Sigmoid colon (tissue), 4 donors: ENCODE data around the gene NPBWR2.

Source experiments
- EP300 ChIP-seq, 4 donors: sonication (generic); formaldehyde crosslinking; IDR thresholded peaks; one replicate each; pipeline ENCODE4 v1.6.1; 2017; ENCODE audit warnings: antibody characterized with exemption in 4 of 4
- POLR2A ChIP-seq, 2 donors: fragments of 450-650 bp; IDR thresholded peaks; one replicate each; pipeline ENCODE4 v1.6.1; 2016; ENCODE audit warnings: antibody characterized with exemption in 2 of 2, mild to moderate bottlenecking in 2 of 2, moderate library complexity in 2 of 2
- POLR2AphosphoS5 ChIP-seq, 4 donors: sonication (generic); formaldehyde crosslinking; IDR thresholded peaks; one replicate each; pipeline ENCODE4 v1.6.1; 2017; ENCODE audit warnings: antibody characterized with exemption in 4 of 4
- TF ChIP-seq, protein P1 (sequence below), 4 experiments: fragments of 450-650 bp in 3 of 4; fragments of 200-600 bp in 1 of 4; IDR thresholded peaks; one replicate each; pipeline ENCODE4 v1.5.1; 2016 to 2019; ENCODE audit warnings: antibody characterized with exemption in 4 of 4, mild to moderate bottlenecking in 3 of 4, moderate library complexity in 2 of 4

DNA sequence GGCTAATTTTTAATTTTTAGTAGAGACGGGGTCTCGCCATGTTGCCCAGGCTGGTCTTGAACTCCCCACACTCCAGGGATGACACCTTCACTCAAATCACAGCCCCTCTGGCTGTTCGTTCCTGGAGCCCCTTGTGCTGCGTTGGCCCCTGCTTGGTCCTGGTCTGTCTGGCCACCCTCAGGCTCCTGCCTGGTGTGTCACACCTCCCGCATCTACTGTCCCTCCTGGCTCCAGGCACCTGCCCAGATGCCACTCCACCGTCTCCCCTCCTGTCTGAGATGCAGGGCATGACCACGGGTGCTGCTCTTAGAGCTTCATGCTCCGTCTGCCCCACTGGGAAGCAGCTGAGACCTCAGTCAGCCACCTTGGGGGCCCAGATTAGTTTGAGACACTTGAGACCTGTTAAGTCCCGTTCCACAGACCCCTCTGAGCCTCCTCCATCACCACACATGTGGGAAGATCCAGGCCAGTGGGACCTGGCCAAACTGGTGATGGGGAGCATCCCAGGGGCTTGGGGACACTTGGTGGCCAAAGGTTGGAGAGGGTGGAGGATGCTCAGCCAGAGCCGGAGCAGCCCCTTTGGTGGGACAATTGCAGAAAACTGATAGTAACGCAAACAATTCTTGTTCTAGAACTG is 21.9 kb upstream of the NPBWR2 start:
- TF ChIP-seq, protein P1, sequence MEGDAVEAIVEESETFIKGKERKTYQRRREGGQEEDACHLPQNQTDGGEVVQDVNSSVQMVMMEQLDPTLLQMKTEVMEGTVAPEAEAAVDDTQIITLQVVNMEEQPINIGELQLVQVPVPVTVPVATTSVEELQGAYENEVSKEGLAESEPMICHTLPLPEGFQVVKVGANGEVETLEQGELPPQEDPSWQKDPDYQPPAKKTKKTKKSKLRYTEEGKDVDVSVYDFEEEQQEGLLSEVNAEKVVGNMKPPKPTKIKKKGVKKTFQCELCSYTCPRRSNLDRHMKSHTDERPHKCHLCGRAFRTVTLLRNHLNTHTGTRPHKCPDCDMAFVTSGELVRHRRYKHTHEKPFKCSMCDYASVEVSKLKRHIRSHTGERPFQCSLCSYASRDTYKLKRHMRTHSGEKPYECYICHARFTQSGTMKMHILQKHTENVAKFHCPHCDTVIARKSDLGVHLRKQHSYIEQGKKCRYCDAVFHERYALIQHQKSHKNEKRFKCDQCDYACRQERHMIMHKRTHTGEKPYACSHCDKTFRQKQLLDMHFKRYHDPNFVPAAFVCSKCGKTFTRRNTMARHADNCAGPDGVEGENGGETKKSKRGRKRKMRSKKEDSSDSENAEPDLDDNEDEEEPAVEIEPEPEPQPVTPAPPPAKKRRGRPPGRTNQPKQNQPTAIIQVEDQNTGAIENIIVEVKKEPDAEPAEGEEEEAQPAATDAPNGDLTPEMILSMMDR (IDR thresholded peaks at IDR 0.05) = no peak
- no peak for TF ChIP-seq EP300 (IDR thresholded peaks at IDR 0.05)
- TF ChIP-seq POLR2AphosphoS5 (IDR thresholded peaks at IDR 0.05) = no peak
- TF ChIP-seq POLR2A (IDR thresholded peaks at IDR 0.05) = no peak
